SK-N-MC (cell line): ENCODE measurements around the gene GRIK3.

Experiments used
- EZH2 ChIP-seq: fragments of 200-600 bp; sonication (generic); IDR thresholded peaks from one replicate; pipeline ENCODE4 v1.6.1; 2017; ENCODE audit warnings: antibody characterized with exemption
- POLR2AphosphoS5 ChIP-seq: IDR thresholded peaks from 2 replicates; pipeline ENCODE4 v1.6.1; 2012; ENCODE audit warnings: mild to moderate bottlenecking, low read depth, low read length, borderline replicate concordance

DNA sequence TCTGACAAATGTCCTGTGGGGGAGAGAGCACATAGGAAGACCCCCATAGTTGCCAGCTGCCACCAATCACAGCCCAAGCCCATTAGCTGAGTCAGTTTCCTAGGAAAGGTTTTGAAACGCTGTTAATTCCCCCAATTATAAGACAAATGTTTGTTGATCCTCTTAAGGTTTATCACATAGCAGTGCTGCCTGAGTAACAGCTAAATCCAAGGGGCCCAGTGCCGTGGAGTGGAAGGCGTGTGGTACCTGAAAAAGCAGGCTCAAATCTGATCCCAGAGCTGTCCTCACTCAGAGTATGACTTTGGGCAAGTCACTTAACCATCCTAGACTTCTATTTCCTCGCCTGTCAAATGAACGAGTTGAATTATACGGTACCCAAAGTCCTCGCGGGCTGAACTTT, 69.5 kb downstream of the GRIK3 start:
- TF ChIP-seq EZH2, result no peak
- TF ChIP-seq POLR2AphosphoS5, result no peak
